Trophoblast cell (in vitro differentiated cells and primary cell): ENCODE data around the gene DCAF10.

Experiments
- DNase-seq, 2 donors: peaks; one replicate each; pipeline ENCODE4 v3.0.0-alpha.2; 2016
- H2AFZ ChIP-seq: 2 replicates; pipeline ENCODE4 v1.6.1; 2013; ENCODE audit warnings: low read length, moderate library complexity, mild to moderate bottlenecking; ENCODE audit not compliant: insufficient read depth, poor library complexity
- H2AK5ac ChIP-seq: 2 replicates; pipeline ENCODE4 v1.6.1; 2013; ENCODE audit warnings: mild to moderate bottlenecking, low read length
- H2BK120ac ChIP-seq: 2 replicates; pipeline ENCODE4 v1.6.1; 2013; ENCODE audit warnings: low read length, mild to moderate bottlenecking, moderate library complexity; ENCODE audit not compliant: insufficient read depth, poor library complexity
- H2BK12ac ChIP-seq: 2 replicates; pipeline ENCODE4 v1.6.1; 2013; ENCODE audit warnings: mild to moderate bottlenecking, low read length, moderate library complexity
- H2BK5ac ChIP-seq: 2 replicates; pipeline ENCODE4 v1.6.1; 2013; ENCODE audit warnings: low read length, low read depth, moderate library complexity, mild to moderate bottlenecking; ENCODE audit not compliant: poor library complexity
- H3K14ac ChIP-seq: 2 replicates; pipeline ENCODE4 v1.6.1; 2013; ENCODE audit warnings: mild to moderate bottlenecking, low read length
- H3K18ac ChIP-seq: 2 replicates; pipeline ENCODE4 v1.6.1; 2013; ENCODE audit warnings: mild to moderate bottlenecking, low read length
- H3K23ac ChIP-seq: 2 replicates; pipeline ENCODE4 v1.6.1; 2013; ENCODE audit warnings: low read length
- H3K27ac ChIP-seq: 2 replicates; pipeline ENCODE4 v1.5.1; 2013; ENCODE audit warnings: low read depth, mild to moderate bottlenecking, inconsistent platforms, low read length, moderate library complexity
- H3K27me3 ChIP-seq: 2 replicates; pipeline ENCODE4 v1.6.1; 2013; ENCODE audit warnings: inconsistent platforms, mild to moderate bottlenecking, low read length, moderate library complexity; ENCODE audit not compliant: insufficient read depth
- H3K36me3 ChIP-seq, 2 experiments: 1 replicate in 1 of 2; 2 replicates in 1 of 2; pipeline ENCODE4 v1.6.1; 2013; ENCODE audit warnings: low read length in 2 of 2, mild to moderate bottlenecking in 2 of 2, moderate library complexity in 1 of 2; ENCODE audit not compliant: insufficient read depth in 2 of 2, control insufficient read depth in 1 of 2
- H3K4ac ChIP-seq: 2 replicates; pipeline ENCODE4 v1.6.1; 2013; ENCODE audit warnings: low read depth, mild to moderate bottlenecking, low read length, moderate library complexity
- H3K4me1 ChIP-seq, 2 experiments: 1 replicate in 1 of 2; 2 replicates in 1 of 2; pipeline ENCODE4 v1.6.1; 2013; ENCODE audit warnings: low read length in 2 of 2, mild to moderate bottlenecking in 2 of 2, moderate library complexity in 1 of 2; ENCODE audit not compliant: insufficient read depth in 2 of 2, control insufficient read depth in 1 of 2
- H3K4me2 ChIP-seq: 2 replicates; pipeline ENCODE4 v1.6.1; 2013; ENCODE audit warnings: inconsistent platforms, mild to moderate bottlenecking, low read length, moderate library complexity
- H3K4me3 ChIP-seq: 2 replicates; pipeline ENCODE4 v1.5.1; 2013; ENCODE audit warnings: mild to moderate bottlenecking, low read depth, low read length, inconsistent platforms
- H3K79me1 ChIP-seq: one replicate; pipeline ENCODE4 v1.6.1; 2013; ENCODE audit warnings: low read length
- H3K79me2 ChIP-seq: 2 replicates; pipeline ENCODE4 v1.6.1; 2013; ENCODE audit warnings: low read length, mild to moderate bottlenecking; ENCODE audit not compliant: control insufficient read depth, insufficient read depth, poor library complexity
- H3K9ac ChIP-seq: 2 replicates; pipeline ENCODE4 v1.6.1; 2013; ENCODE audit warnings: mild to moderate bottlenecking, low read length
- H3K9me3 ChIP-seq: 2 replicates; pipeline ENCODE4 v1.6.1; 2013; ENCODE audit warnings: low read depth, mild to moderate bottlenecking, control low read depth, inconsistent platforms, low read length; ENCODE audit not compliant: insufficient read depth
- H4K12ac ChIP-seq: 2 replicates; pipeline ENCODE4 v1.6.1; 2013; ENCODE audit warnings: low read depth, mild to moderate bottlenecking, low read length, moderate library complexity
- H4K8ac ChIP-seq: 2 replicates; pipeline ENCODE4 v1.6.1; 2013; ENCODE audit warnings: low read depth, mild to moderate bottlenecking, low read length, moderate library complexity
- H4K91ac ChIP-seq: one replicate; pipeline ENCODE4 v1.6.1; 2013; ENCODE audit warnings: low read depth, mild to moderate bottlenecking, low read length, moderate library complexity
- WGBS: extraction: QIAGEN DNeasy Blood & Tissue Kit; methylation state at CpG from one replicate; pipeline ENCODE4 v1.1.7; 2013; ENCODE audit warnings: missing lambda C conversion rate; ENCODE audit not compliant: insufficient read length, insufficient coverage; ENCODE audit errors: extremely low coverage; 5-methylcytosine and 5-hydroxymethylcytosine counted together

DCAF10 gene

GRCh38 chr9:37915911-37916470 lies 115.4 kb downstream of the DCAF10 start:
- peak overlapping the region; percentile 22 for H2AK5ac ChIP-seq
- no peak overlapping the region for H3K9ac ChIP-seq
- no peak overlapping the region for H3K14ac ChIP-seq
- no peaks in the 10 kb centered on the region for H3K27me3 ChIP-seq
- WGBS, result no CpG with 5 or more reads among the region's 14 CpGs
- peaks cover 47% of the 10 kb centered on the region in 2 experiments for H3K36me3 ChIP-seq
- H3K4me2 ChIP-seq, result no peak overlapping the region
- H3K9me3 ChIP-seq, result no peaks in the 10 kb centered on the region
- H2BK120ac ChIP-seq, result no peak overlapping the region
- peak overlapping the region; percentile 42 for H3K18ac ChIP-seq
- no peaks in the 10 kb centered on the region for H3K4me1 ChIP-seq
- peaks cover 2% of the 10 kb centered on the region for H3K79me1 ChIP-seq
- H2BK5ac ChIP-seq, result no peak overlapping the region
- H2BK12ac ChIP-seq, result peak overlapping the region; percentile 50
- H3K23ac ChIP-seq, result no peak overlapping the region
- H2AFZ ChIP-seq, result peak overlapping the region; percentile 21
- no peak for DNase-seq
- H3K27ac ChIP-seq, result no peak overlapping the region
- no peak overlapping the region for H4K12ac ChIP-seq
- no peak overlapping the region for H3K4ac ChIP-seq
- H3K4me3 ChIP-seq, result no peak overlapping the region
- no peaks in the 10 kb centered on the region for H3K79me2 ChIP-seq
- H4K91ac ChIP-seq, result no peak overlapping the region
- no peak overlapping the region for H4K8ac ChIP-seq

GRCh38 chr9:37916471-37917312 lies 116.1 kb downstream of the DCAF10 start:
- Histone ChIP-seq H3K79me2 (no peaks in the 10 kb centered on the region), H4K8ac (no peak overlapping the region), H2BK120ac (no peak overlapping the region), H3K79me1 (peaks cover 2% of the 10 kb centered on the region), H3K36me3 (peaks cover 49 to 52% of the 10 kb centered on the region in 2 experiments), H3K4me1 (peaks cover 1 to 2% of the 10 kb centered on the region in 2 experiments), H3K4me3 (no peak overlapping the region), H2BK12ac (no peak overlapping the region), H3K4me2 (no peak overlapping the region), H2AFZ (no peak overlapping the region), H3K27ac (no peak overlapping the region), H3K4ac (no peak overlapping the region), H4K12ac (no peak overlapping the region), H3K14ac (no peak overlapping the region), H2AK5ac (no peak overlapping the region), H4K91ac (no peak overlapping the region), H3K9me3 (no peaks in the 10 kb centered on the region), H3K23ac (no peak overlapping the region), H3K9ac (no peak overlapping the region), H2BK5ac (no peak overlapping the region), H3K27me3 (no peaks in the 10 kb centered on the region), H3K18ac (no peak overlapping the region)
- DNase-seq, result no peak
- no CpG with 5 or more reads among the region's 18 CpGs for WGBS
